ENCODE measurements around the gene PRKCA. TPM values are rescaled to one million over a fixed set of nuclear protein-coding genes. Genes with fewer than 3 reads are reported as not detected.

Gene PRKCA
- total and polyA plus RNA-seq, 2 donors (not counting 3 experiments of a cell fraction or from before 2014, with no cell fraction given) = 7.5 to 34.2 TPM

GRCh38 chr17:66811683-66812054 is 509.3 kb downstream of the PRKCA start:
- TF ChIP-seq GATA2 (IDR thresholded peaks at IDR 0.05; ENCODE audit: insufficient read depth, insufficient read length, low read depth, low read length) (no peak), MAX (IDR thresholded peaks at IDR 0.05; ENCODE audit: insufficient read depth, insufficient read length) (no peak), CTCF (IDR thresholded peaks at IDR 0.05; ENCODE audit: extremely low read depth in 1 of 2, insufficient read depth in 1 of 2, low read depth in 1 of 2, low read length in 2 of 2) (no peak), FOS (IDR thresholded peaks at IDR 0.05; ENCODE audit: borderline replicate concordance, insufficient read depth, low read length) (no peak), POLR2A (IDR thresholded peaks at IDR 0.05; ENCODE audit: low read depth, low read length) (no peak)
- CTCF ChIA-PET = no interaction called here
- dilution Hi-C loops (cut with MboI; ENCODE audit: extremely low pct_ligation_motif_present, low sequenced_read_pairs) = no loop called here

GRCh38 chr17:66812571-66812970 is 510.2 kb downstream of the PRKCA start:
- dilution Hi-C loops (cut with MboI; ENCODE audit: extremely low pct_ligation_motif_present, low sequenced_read_pairs) = no loop called here
- Histone ChIP-seq H3K79me2 (ENCODE audit: control insufficient read depth, insufficient read depth, low read length) (no peaks in the 10 kb centered on the region), H3K36me3 (ENCODE audit: control insufficient read depth in 2 of 2, extremely low read depth in 1 of 2, insufficient read depth in 2 of 2, low read length in 2 of 2) (no peaks in the 10 kb centered on the region), H3K4me1 (ENCODE audit: control insufficient read depth, extremely low read depth, insufficient read depth, low read length) (no peaks in the 10 kb centered on the region), H3K27me3 (ENCODE audit: control insufficient read depth in 2 of 2, insufficient read depth in 2 of 2, low read length in 2 of 2) (no peaks in the 10 kb centered on the region), H3K9me1 (replicated peaks; ENCODE audit: control insufficient read depth, extremely low read depth, insufficient read depth, low read length) (no peaks in the 10 kb centered on the region), H3K9me3 (replicated peaks; ENCODE audit: control insufficient read depth, insufficient read depth, low read length) (no peaks in the 10 kb centered on the region), H3K27ac (ENCODE audit: insufficient read depth, low read depth, low read length) (no peak overlapping the region), H2AFZ (ENCODE audit: low read depth, low read length) (no peak overlapping the region), H3K4me2 (ENCODE audit: insufficient read depth, low read length) (no peak overlapping the region), H4K20me1 (replicated peaks; ENCODE audit: control insufficient read depth, extremely low read depth, insufficient read depth, low read length) (no peaks in the 10 kb centered on the region), H3K9ac (replicated peaks; ENCODE audit: extremely low read depth, insufficient read depth, low read length) (no peak overlapping the region), H3K4me3 (replicated peaks in 1 of 3; ENCODE audit: insufficient read depth in 1 of 3, low read depth in 1 of 3, low read length in 3 of 3) (no peak overlapping the region)
- FAIRE-seq (no peak), DNase-seq (ENCODE audit: low read depth, low spot score) (no peak)
- ChIA-PET CTCF (interaction anchor here (1.4 kb wide), 1 partner anchor 10 kb away, joined by 4 read pairs; no protein-coding TSS in a partner anchor), POLR2A (no interaction called here)
- intact Hi-C loops (cut with micrococcal nuclease) = no loop called here
- BruUV-seq (replicated peaks) = no TSS peak
- no peak for TF ChIP-seq EZH2 (IDR thresholded peaks at IDR 0.05; ENCODE audit: borderline replicate concordance, low read depth, low read length, severe bottlenecking)
- TF ChIP-seq GATA2 (IDR thresholded peaks at IDR 0.05; ENCODE audit: insufficient read depth, insufficient read length, low read depth, low read length) = no peak
- no peak for TF ChIP-seq CTCF (IDR thresholded peaks at IDR 0.05; ENCODE audit: extremely low read depth in 1 of 2, insufficient read depth in 1 of 2, low read depth in 1 of 2, low read length in 2 of 2)
- no peak for TF ChIP-seq MYC (IDR thresholded peaks at IDR 0.05; ENCODE audit: low read depth, low read length)
- TF ChIP-seq POLR2AphosphoS5 (IDR thresholded peaks at IDR 0.05; ENCODE audit: insufficient read depth, low read depth, low read length) = no peak
- no peak for TF ChIP-seq POLR2A (IDR thresholded peaks at IDR 0.05; ENCODE audit: low read depth, low read length)
- TF ChIP-seq JUN (IDR thresholded peaks at IDR 0.05; ENCODE audit: borderline replicate concordance, insufficient read depth, insufficient read length, low read depth) = no peak
- TF ChIP-seq FOS (IDR thresholded peaks at IDR 0.05; ENCODE audit: borderline replicate concordance, insufficient read depth, low read length) = no peak
- no peak for TF ChIP-seq MAX (IDR thresholded peaks at IDR 0.05; ENCODE audit: insufficient read depth, insufficient read length)

More at GRCh38 chr17:66811683-66812054, 509.3 kb downstream of the PRKCA start:
- Histone ChIP-seq H3K36me3 (ENCODE audit: control insufficient read depth in 2 of 2, extremely low read depth in 1 of 2, insufficient read depth in 2 of 2, low read length in 2 of 2) (no peaks in the 10 kb centered on the region), H3K9me1 (replicated peaks; ENCODE audit: control insufficient read depth, extremely low read depth, insufficient read depth, low read length) (no peaks in the 10 kb centered on the region), H2AFZ (ENCODE audit: low read depth, low read length) (no peak overlapping the region), H4K20me1 (replicated peaks; ENCODE audit: control insufficient read depth, extremely low read depth, insufficient read depth, low read length) (no peaks in the 10 kb centered on the region), H3K27me3 (ENCODE audit: control insufficient read depth in 2 of 2, insufficient read depth in 2 of 2, low read length in 2 of 2) (no peaks in the 10 kb centered on the region), H3K9ac (replicated peaks; ENCODE audit: extremely low read depth, insufficient read depth, low read length) (no peak overlapping the region), H3K27ac (ENCODE audit: insufficient read depth, low read depth, low read length) (no peak overlapping the region), H3K4me3 (replicated peaks in 1 of 3; ENCODE audit: insufficient read depth in 1 of 3, low read depth in 1 of 3, low read length in 3 of 3) (no peak overlapping the region), H3K4me1 (ENCODE audit: control insufficient read depth, extremely low read depth, insufficient read depth, low read length) (no peaks in the 10 kb centered on the region), H3K4me2 (ENCODE audit: insufficient read depth, low read length) (no peak overlapping the region), H3K9me3 (replicated peaks; ENCODE audit: control insufficient read depth, insufficient read depth, low read length) (no peaks in the 10 kb centered on the region), H3K79me2 (ENCODE audit: control insufficient read depth, insufficient read depth, low read length) (no peaks in the 10 kb centered on the region)
- POLR2A ChIA-PET = no interaction called here
- intact Hi-C loops (cut with micrococcal nuclease) = no loop called here
- FAIRE-seq = no peak
- DNase-seq (ENCODE audit: low read depth, low spot score) = no peak
- no TSS peak for BruUV-seq (replicated peaks)

Data from endothelial cell of umbilical vein (primary cell).